Natural killer cell (primary cell): ENCODE results near the gene TMEM175. TPM values are rescaled to one million over a fixed set of nuclear protein-coding genes. Genes with fewer than 3 reads are reported as not detected.

Experiments used
- ATAC-seq, 3 donors: fragments of 150-1000 bp in 2 of 3; fragments of 200-7000 bp in 1 of 3; cut with Tn5 transposase; 1 replicate in 1 of 3; 2 replicates in 2 of 3; pipeline ENCODE4 v1.10.0; 2021; ENCODE audit warnings: mild to moderate bottlenecking in 2 of 3, moderate library complexity in 2 of 3
- DNase-seq, 2 donors: peaks; one replicate each; pipeline versions ENCODE4 v3.0.0 to v3.0.0-alpha.2; 2013 to 2021; ENCODE audit warnings: mixed read lengths in 1 of 2
- H3K27ac ChIP-seq: one replicate; pipeline ENCODE4 v1.5.1; 2013; ENCODE audit warnings: mild to moderate bottlenecking, low read length
- H3K27me3 ChIP-seq: one replicate; pipeline ENCODE4 v1.6.1; 2013; ENCODE audit warnings: low read length; ENCODE audit not compliant: control insufficient read depth, insufficient read depth
- H3K36me3 ChIP-seq: one replicate; pipeline ENCODE4 v1.6.1; 2013; ENCODE audit warnings: low read length; ENCODE audit not compliant: control insufficient read depth, insufficient read depth
- H3K4me1 ChIP-seq: one replicate; pipeline ENCODE4 v1.6.1; 2013; ENCODE audit warnings: low read length; ENCODE audit not compliant: control insufficient read depth, insufficient read depth
- H3K4me3 ChIP-seq: one replicate; pipeline ENCODE4 v1.5.1; 2013; ENCODE audit warnings: low read length
- H3K9me3 ChIP-seq: one replicate; pipeline ENCODE4 v1.6.1; 2013; ENCODE audit warnings: low read length; ENCODE audit not compliant: control insufficient read depth, insufficient read depth
- H3K27ac Mint-ChIP-seq, 2 donors: one replicate each; pipeline ENCODE4 v1.8.0; 2022; ENCODE audit warnings: mild to moderate bottlenecking in 2 of 2, mixed read lengths in 2 of 2, moderate library complexity in 1 of 2
- H3K27me3 Mint-ChIP-seq, 2 donors: one replicate each; pipeline ENCODE4 v1.8.0; 2022; ENCODE audit warnings: low read depth in 2 of 2, mixed read lengths in 2 of 2
- H3K36me3 Mint-ChIP-seq: one replicate; pipeline ENCODE4 v1.8.0; 2022; ENCODE audit warnings: mixed read lengths
- H3K4me1 Mint-ChIP-seq, 2 donors: one replicate each; pipeline ENCODE4 v1.8.0; 2022; ENCODE audit warnings: mixed read lengths in 2 of 2
- H3K4me3 Mint-ChIP-seq: one replicate; pipeline ENCODE4 v1.8.0; 2022; ENCODE audit warnings: mild to moderate bottlenecking, moderate library complexity, mixed read lengths
- H3K9me3 Mint-ChIP-seq, 2 donors: one replicate each; pipeline ENCODE4 v1.8.0; 2022; ENCODE audit warnings: mixed read lengths in 2 of 2
- CTCF ChIP-seq: fragments of 200-600 bp; IDR thresholded peaks from one replicate; pipeline ENCODE4 v1.8.0; 2022; ENCODE audit warnings: antibody characterized with exemption
- WGBS: methylation state at CpG from one replicate; pipeline ENCODE4 v1.1.7; 2013; ENCODE audit warnings: missing lambda C conversion rate; ENCODE audit not compliant: insufficient coverage; 5-methylcytosine and 5-hydroxymethylcytosine counted together
- intact Hi-C: fragments of 100-400 bp; cut with micrococcal nuclease; formaldehyde crosslinking; loops from one replicate; pipeline ENCODE4 v1.14.2; 2022
- total RNA-seq, 4 donors: library from RNA; stranded (reverse); fragments of 120-200 nt in 1 of 4; gene quantifications; one replicate each; pipeline versions ENCODE4 v1.2.3 to v1.2.4, GENCODE V29; 2013 to 2022

Gene TMEM175
- total RNA-seq, 3 donors from 2014 or later (not counting 1 experiment from before 2014, with no cell fraction given), result 72.8 to 79.8 (median 73.2) TPM

- Histone ChIP-seq H3K4me1 (peaks cover 11% of the 10 kb centered on the region), H3K9me3 (no peaks in the 10 kb centered on the region), H3K4me3 (no peak overlapping the region), H3K36me3 (peaks cover 6% of the 10 kb centered on the region), H3K27me3 (no peaks in the 10 kb centered on the region), H3K27ac (no peak overlapping the region)
- H3K27me3 Mint-ChIP-seq, result no peaks in the 10 kb centered on the region
- no peak overlapping the region for H3K4me3 Mint-ChIP-seq
- no peaks in the 10 kb centered on the region for H3K36me3 Mint-ChIP-seq
- ATAC-seq (no peak), DNase-seq (no peak)
- H3K27ac Mint-ChIP-seq, result no peak overlapping the region
- no peak for TF ChIP-seq CTCF
- intact Hi-C loops, result no loop called here
- H3K4me1 Mint-ChIP-seq, result peaks cover 19 to 34% of the 10 kb centered on the region in 2 donors
- no peaks in the 10 kb centered on the region for H3K9me3 Mint-ChIP-seq
- WGBS, result 58% methylated on average over 62 of the region's 62 CpGs
These were observed 14.5 kb downstream of the TMEM175 start for GRCh38 chr4:946517-947471.

GRCh38 chr4:947491-947971 is 15.3 kb downstream of the TMEM175 start:
- Histone ChIP-seq H3K27ac (no peak overlapping the region), H3K4me3 (no peak overlapping the region)
- H3K36me3 Mint-ChIP-seq, result no peaks in the 10 kb centered on the region

GRCh38 chr4:948101-948935 is 16.1 kb downstream of the TMEM175 start:
- Histone ChIP-seq H3K27me3 (no peaks in the 10 kb centered on the region), H3K9me3 (no peaks in the 10 kb centered on the region), H3K4me1 (peaks cover 11% of the 10 kb centered on the region), H3K36me3 (peaks cover 10% of the 10 kb centered on the region), H3K27ac (no peak overlapping the region), H3K4me3 (no peak overlapping the region)
- ATAC-seq (no peak), DNase-seq (no peak)
- no peak for TF ChIP-seq CTCF
- 95% methylated on average over 33 of the region's 33 CpGs for WGBS
- no peak overlapping the region for H3K27ac Mint-ChIP-seq
- H3K27me3 Mint-ChIP-seq, result no peaks in the 10 kb centered on the region
- H3K4me1 Mint-ChIP-seq, result peaks cover 19 to 34% of the 10 kb centered on the region in 2 donors
- intact Hi-C loops, result no loop called here
- H3K9me3 Mint-ChIP-seq, result no peaks in the 10 kb centered on the region
- H3K4me3 Mint-ChIP-seq, result no peak overlapping the region
- no peaks in the 10 kb centered on the region for H3K36me3 Mint-ChIP-seq

More at GRCh38 chr4:947491-947971, 15.3 kb downstream of the TMEM175 start:
- 93% methylated on average over 19 of the region's 19 CpGs for WGBS
- H3K36me3 ChIP-seq, result peaks cover 8% of the 10 kb centered on the region
- H3K27ac Mint-ChIP-seq, result no peak overlapping the region
- DNase-seq (no peak), ATAC-seq (no peak)
- H3K9me3 Mint-ChIP-seq, result no peaks in the 10 kb centered on the region
- no peaks in the 10 kb centered on the region for H3K27me3 Mint-ChIP-seq
- intact Hi-C loops, result no loop called here
- TF ChIP-seq CTCF, result no peak
- peaks cover 19 to 34% of the 10 kb centered on the region in 2 donors for H3K4me1 Mint-ChIP-seq
- H3K9me3 ChIP-seq, result no peaks in the 10 kb centered on the region
- H3K27me3 ChIP-seq, result no peaks in the 10 kb centered on the region
- H3K4me1 ChIP-seq, result peaks cover 11% of the 10 kb centered on the region
- no peak overlapping the region for H3K4me3 Mint-ChIP-seq
